ENCODE data around the gene TSHZ2.

Gene TSHZ2

GRCh38 chr20:53216478-53216855 lies 244.3 kb downstream of the TSHZ2 start:
- DNase-seq: no peak

- DNase-seq: no peak
Measured at GRCh38 chr20:53216856-53217576, 244.9 kb downstream of the TSHZ2 start.

GRCh38 chr20:53220482-53221307 lies 248.5 kb downstream of the TSHZ2 start:
- no peak for DNase-seq

GRCh38 chr20:53221731-53222130 lies 249.6 kb downstream of the TSHZ2 start:
- no peak for DNase-seq

GRCh38 chr20:53222416-53222815 lies 250.3 kb downstream of the TSHZ2 start:
- DNase-seq: no peak

GRCh38 chr20:53222932-53223331 lies 250.8 kb downstream of the TSHZ2 start:
- DNase-seq: no peak

- no peak for DNase-seq
Measured at GRCh38 chr20:53223626-53224172, 251.5 kb downstream of the TSHZ2 start.

GRCh38 chr20:53224851-53225250 lies 252.7 kb downstream of the TSHZ2 start:
- no peak for DNase-seq

- DNase-seq: no peak
Measured at GRCh38 chr20:53226826-53227225, 254.7 kb downstream of the TSHZ2 start.

GRCh38 chr20:53227523-53227922 lies 255.4 kb downstream of the TSHZ2 start:
- no peak for DNase-seq

GRCh38 chr20:53231061-53231460 lies 258.9 kb downstream of the TSHZ2 start:
- no peak for DNase-seq

- no peak for DNase-seq
Measured at GRCh38 chr20:53237461-53237860, 265.3 kb downstream of the TSHZ2 start.

- DNase-seq: no peak
Measured at GRCh38 chr20:53238121-53238660, 266.0 kb downstream of the TSHZ2 start.

GRCh38 chr20:53243152-53243551 lies 271.0 kb downstream of the TSHZ2 start:
- no peak for DNase-seq

- no peak for DNase-seq
Measured at GRCh38 chr20:53244711-53245110, 272.6 kb downstream of the TSHZ2 start.

GRCh38 chr20:53245574-53245973 lies 273.4 kb downstream of the TSHZ2 start:
- DNase-seq: no peak

- no peak for DNase-seq
Measured at GRCh38 chr20:53247468-53248103, 275.4 kb downstream of the TSHZ2 start.

- DNase-seq: no peak
Measured at GRCh38 chr20:53250456-53250855, 278.3 kb downstream of the TSHZ2 start.

GRCh38 chr20:53252002-53252401 lies 279.8 kb downstream of the TSHZ2 start:
- no peak for DNase-seq

- no peak for DNase-seq
Measured at GRCh38 chr20:53253668-53254067, 281.5 kb downstream of the TSHZ2 start.

- no peak for DNase-seq
Measured at GRCh38 chr20:53255102-53255710, 283.0 kb downstream of the TSHZ2 start.

- DNase-seq: no peak
Measured at GRCh38 chr20:53258741-53259140, 286.6 kb downstream of the TSHZ2 start.

GRCh38 chr20:53260168-53260567 lies 288.0 kb downstream of the TSHZ2 start:
- no peak for DNase-seq
